ENCODE data around the gene MSI2.

DNA sequence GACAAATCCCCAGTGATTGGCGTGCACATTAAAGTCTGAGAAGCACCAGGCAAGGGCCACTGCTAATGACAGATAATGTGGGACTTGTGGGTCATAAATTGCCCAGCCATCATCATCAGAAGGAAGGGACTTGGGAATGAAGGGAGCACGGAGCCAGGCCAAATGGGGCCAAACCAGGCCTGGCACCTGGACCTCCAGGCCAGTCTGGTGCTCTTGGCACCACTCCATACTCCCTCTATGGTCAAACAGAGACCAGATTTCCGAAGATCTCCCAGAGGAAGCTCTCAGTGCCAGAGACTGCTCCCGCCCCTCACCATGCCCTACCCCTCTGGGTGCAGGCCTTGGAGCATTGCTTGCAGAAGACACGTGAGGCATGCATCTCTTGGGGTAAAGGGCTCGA is 346.6 kb downstream of the MSI2 start:
- TF ChIP-seq, protein P1, sequence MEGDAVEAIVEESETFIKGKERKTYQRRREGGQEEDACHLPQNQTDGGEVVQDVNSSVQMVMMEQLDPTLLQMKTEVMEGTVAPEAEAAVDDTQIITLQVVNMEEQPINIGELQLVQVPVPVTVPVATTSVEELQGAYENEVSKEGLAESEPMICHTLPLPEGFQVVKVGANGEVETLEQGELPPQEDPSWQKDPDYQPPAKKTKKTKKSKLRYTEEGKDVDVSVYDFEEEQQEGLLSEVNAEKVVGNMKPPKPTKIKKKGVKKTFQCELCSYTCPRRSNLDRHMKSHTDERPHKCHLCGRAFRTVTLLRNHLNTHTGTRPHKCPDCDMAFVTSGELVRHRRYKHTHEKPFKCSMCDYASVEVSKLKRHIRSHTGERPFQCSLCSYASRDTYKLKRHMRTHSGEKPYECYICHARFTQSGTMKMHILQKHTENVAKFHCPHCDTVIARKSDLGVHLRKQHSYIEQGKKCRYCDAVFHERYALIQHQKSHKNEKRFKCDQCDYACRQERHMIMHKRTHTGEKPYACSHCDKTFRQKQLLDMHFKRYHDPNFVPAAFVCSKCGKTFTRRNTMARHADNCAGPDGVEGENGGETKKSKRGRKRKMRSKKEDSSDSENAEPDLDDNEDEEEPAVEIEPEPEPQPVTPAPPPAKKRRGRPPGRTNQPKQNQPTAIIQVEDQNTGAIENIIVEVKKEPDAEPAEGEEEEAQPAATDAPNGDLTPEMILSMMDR (IDR thresholded peaks at IDR 0.05): no peak
- no peak for TF ChIP-seq POLR2A (IDR thresholded peaks at IDR 0.05)

Data from thyroid gland (tissue), 4 donors.